Measurements from ENCODE around the gene DVL3.
A peak's percentile ranks its signal among the peaks of the same experiment; 100 is the strongest.

DVL3 gene

GRCh38 chr3:184174646-184175492, 19.7 kb downstream of the DVL3 start, which contains the start of gene AP2M1:
Gene AP2M1, plus strand, starts transcription at chr3:184174855. Its CDS starts 2,139 bp downstream, at chr3:184176994.
- in situ Hi-C loops (cut with HindIII; ENCODE audit: low pct_unique_long_range_greater_than_20kb, low sequenced_read_pairs): no loop called here
- no peak; the same call in 1 of the 2 replicates for TF ChIP-seq JUND (IDR thresholded peaks at IDR 0.05; ENCODE audit: low read depth)
- DNase-seq (ENCODE audit: low read depth in 1 of 2, low spot score in 1 of 2): peak; percentile 100

GRCh38 chr3:184175506-184175905, 20.3 kb downstream of the DVL3 start:
- in situ Hi-C loops (cut with HindIII; ENCODE audit: low pct_unique_long_range_greater_than_20kb, low sequenced_read_pairs): no loop called here
- DNase-seq (ENCODE audit: low read depth in 1 of 2, low spot score in 1 of 2): no peak
- no peak for TF ChIP-seq JUND (IDR thresholded peaks at IDR 0.05; ENCODE audit: low read depth)

- TF ChIP-seq JUND (IDR thresholded peaks at IDR 0.05; ENCODE audit: low read depth): no peak
- no peak for DNase-seq (ENCODE audit: low read depth in 1 of 2, low spot score in 1 of 2)
- in situ Hi-C loops (cut with HindIII; ENCODE audit: low pct_unique_long_range_greater_than_20kb, low sequenced_read_pairs): no loop called here
Observed at GRCh38 chr3:184175981-184176376, 20.8 kb downstream of the DVL3 start.

- no peak for DNase-seq (ENCODE audit: low read depth in 1 of 2, low spot score in 1 of 2)
- no peak for TF ChIP-seq JUND (IDR thresholded peaks at IDR 0.05; ENCODE audit: low read depth)
- in situ Hi-C loops (cut with HindIII; ENCODE audit: low pct_unique_long_range_greater_than_20kb, low sequenced_read_pairs): no loop called here
Observed at GRCh38 chr3:184176377-184177330, 21.5 kb downstream of the DVL3 start.

GRCh38 chr3:184177331-184177731, 22.2 kb downstream of the DVL3 start:
- TF ChIP-seq JUND (IDR thresholded peaks at IDR 0.05; ENCODE audit: low read depth): no peak
- no peak for DNase-seq (ENCODE audit: low read depth in 1 of 2, low spot score in 1 of 2)
- in situ Hi-C loops (cut with HindIII; ENCODE audit: low pct_unique_long_range_greater_than_20kb, low sequenced_read_pairs): no loop called here

GRCh38 chr3:184177767-184178306, 22.7 kb downstream of the DVL3 start:
- in situ Hi-C loops (cut with HindIII; ENCODE audit: low pct_unique_long_range_greater_than_20kb, low sequenced_read_pairs): no loop called here
- no peak for DNase-seq (ENCODE audit: low read depth in 1 of 2, low spot score in 1 of 2)
- TF ChIP-seq JUND (IDR thresholded peaks at IDR 0.05; ENCODE audit: low read depth): no peak

- in situ Hi-C loops (cut with HindIII; ENCODE audit: low pct_unique_long_range_greater_than_20kb, low sequenced_read_pairs): no loop called here
- no peak for TF ChIP-seq JUND (IDR thresholded peaks at IDR 0.05; ENCODE audit: low read depth)
Observed at GRCh38 chr3:184178521-184179138, 23.5 kb downstream of the DVL3 start.

GRCh38 chr3:184180165-184180564, 25.0 kb downstream of the DVL3 start:
- in situ Hi-C loops (cut with HindIII; ENCODE audit: low pct_unique_long_range_greater_than_20kb, low sequenced_read_pairs): no loop called here
- no peak for DNase-seq (ENCODE audit: low read depth in 1 of 2, low spot score in 1 of 2)
- no peak for TF ChIP-seq JUND (IDR thresholded peaks at IDR 0.05; ENCODE audit: low read depth)

More at GRCh38 chr3:184178521-184179138, 23.5 kb downstream of the DVL3 start:
- DNase-seq (ENCODE audit: low read depth in 1 of 2, low spot score in 1 of 2): no peak

GRCh38 chr3:184181596-184181995, 26.4 kb downstream of the DVL3 start:
- no peak for DNase-seq (ENCODE audit: low read depth in 1 of 2, low spot score in 1 of 2)
- no peak for TF ChIP-seq JUND (IDR thresholded peaks at IDR 0.05; ENCODE audit: low read depth)
- in situ Hi-C loops (cut with HindIII; ENCODE audit: low pct_unique_long_range_greater_than_20kb, low sequenced_read_pairs): no loop called here

GRCh38 chr3:184183679-184184078, 28.5 kb downstream of the DVL3 start:
- DNase-seq (ENCODE audit: low read depth in 1 of 2, low spot score in 1 of 2): no peak
- no peak for TF ChIP-seq JUND (IDR thresholded peaks at IDR 0.05; ENCODE audit: low read depth)
- in situ Hi-C loops (cut with HindIII; ENCODE audit: low pct_unique_long_range_greater_than_20kb, low sequenced_read_pairs): no loop called here

GRCh38 chr3:184184546-184185230, 29.5 kb downstream of the DVL3 start:
- no peak for TF ChIP-seq JUND (IDR thresholded peaks at IDR 0.05; ENCODE audit: low read depth)
- no peak for DNase-seq (ENCODE audit: low read depth in 1 of 2, low spot score in 1 of 2)
- in situ Hi-C loops (cut with HindIII; ENCODE audit: low pct_unique_long_range_greater_than_20kb, low sequenced_read_pairs): no loop called here

Measured in T47D (cell line).